GM08714 (cell line): ENCODE measurements around the gene PCNA.

ENCODE experiments used
- H3K4me3 ChIP-seq: fragments of 200-500 bp; sonication (Bioruptor generic); 2 replicates; pipeline ENCODE4 v1.5.1; 2014; ENCODE audit warnings: mild to moderate bottlenecking, low read length, inconsistent platforms
- ZNF274 ChIP-seq: IDR thresholded peaks from 2 replicates; pipeline ENCODE4 v1.6.1; 2012; ENCODE audit warnings: mild to moderate bottlenecking, low read depth, low read length

Gene PCNA

DNA sequence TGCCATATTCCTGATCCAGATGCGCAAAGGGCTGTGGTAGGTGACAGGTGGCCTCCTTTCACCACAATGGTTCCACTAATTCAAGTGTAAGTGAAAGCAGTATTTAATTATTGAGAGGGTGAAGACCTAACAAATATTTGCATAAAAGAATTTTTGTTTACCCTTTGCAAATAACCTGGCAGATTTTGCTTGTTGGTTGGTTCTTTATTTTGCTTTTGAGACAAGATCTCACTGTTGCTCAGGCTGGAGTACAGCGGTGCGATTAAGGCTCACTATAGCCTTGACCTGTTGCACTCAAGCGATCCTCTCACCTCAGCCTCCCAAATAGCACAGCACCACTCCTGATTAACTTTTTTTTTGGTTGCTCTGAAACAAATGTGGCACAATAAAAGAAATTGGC lies 49.2 kb downstream of the PCNA start:
- H3K4me3 ChIP-seq, result no peak overlapping the region
- no peak for TF ChIP-seq ZNF274

DNA sequence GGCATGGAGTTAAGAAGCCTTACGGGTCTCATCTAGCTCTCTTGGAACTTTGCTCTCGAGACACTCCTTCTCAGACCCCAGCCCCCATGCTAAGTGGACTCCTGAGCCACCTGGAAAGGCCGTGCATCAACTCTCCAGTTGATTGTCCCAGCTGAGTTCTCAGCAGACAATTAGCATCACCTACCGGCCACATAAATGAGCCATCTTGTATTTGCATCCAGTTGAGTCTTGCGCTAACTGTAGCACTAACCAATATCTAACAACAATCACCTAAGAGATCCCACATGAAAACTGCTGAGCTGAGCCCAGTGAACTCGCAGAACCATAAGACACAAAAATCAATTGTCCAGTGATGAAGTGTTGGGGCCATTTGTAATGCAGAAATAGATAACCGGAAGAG lies 49.7 kb downstream of the PCNA start:
- no peak overlapping the region for H3K4me3 ChIP-seq
- no peak for TF ChIP-seq ZNF274

DNA sequence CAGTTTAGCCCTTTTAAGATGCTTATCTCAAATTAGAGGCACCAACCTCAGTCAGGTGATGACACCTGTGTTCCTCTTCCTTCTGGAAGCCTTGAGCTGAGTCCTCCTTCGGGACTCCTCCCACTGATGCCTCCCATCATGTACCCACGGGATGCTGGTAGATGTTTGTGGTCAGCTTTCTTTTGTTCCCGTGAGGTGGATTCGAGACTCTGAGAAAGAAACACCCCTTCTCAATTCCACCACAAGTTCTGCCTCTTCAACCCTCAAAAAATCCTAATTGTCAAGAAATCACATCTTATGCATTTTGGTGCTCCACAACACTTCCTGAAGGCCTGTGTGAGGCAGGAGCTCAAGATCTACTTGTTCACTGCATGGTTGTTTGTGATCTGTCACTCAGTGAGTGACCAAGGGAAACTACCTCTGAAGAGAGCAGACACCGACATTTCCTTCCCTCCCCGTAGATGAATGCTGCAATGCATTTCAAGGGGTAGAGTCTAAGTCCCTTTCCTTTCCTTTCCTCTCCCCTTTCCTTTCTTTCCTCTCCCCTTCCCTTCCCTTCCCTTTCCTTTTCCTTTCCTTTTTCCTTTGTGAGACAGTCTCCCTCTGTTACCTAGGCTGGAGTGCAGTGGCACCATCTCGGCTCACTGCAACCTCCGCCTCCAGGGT lies 50.5 kb downstream of the PCNA start:
- H3K4me3 ChIP-seq, result no peak overlapping the region
- TF ChIP-seq ZNF274, result no peak

DNA sequence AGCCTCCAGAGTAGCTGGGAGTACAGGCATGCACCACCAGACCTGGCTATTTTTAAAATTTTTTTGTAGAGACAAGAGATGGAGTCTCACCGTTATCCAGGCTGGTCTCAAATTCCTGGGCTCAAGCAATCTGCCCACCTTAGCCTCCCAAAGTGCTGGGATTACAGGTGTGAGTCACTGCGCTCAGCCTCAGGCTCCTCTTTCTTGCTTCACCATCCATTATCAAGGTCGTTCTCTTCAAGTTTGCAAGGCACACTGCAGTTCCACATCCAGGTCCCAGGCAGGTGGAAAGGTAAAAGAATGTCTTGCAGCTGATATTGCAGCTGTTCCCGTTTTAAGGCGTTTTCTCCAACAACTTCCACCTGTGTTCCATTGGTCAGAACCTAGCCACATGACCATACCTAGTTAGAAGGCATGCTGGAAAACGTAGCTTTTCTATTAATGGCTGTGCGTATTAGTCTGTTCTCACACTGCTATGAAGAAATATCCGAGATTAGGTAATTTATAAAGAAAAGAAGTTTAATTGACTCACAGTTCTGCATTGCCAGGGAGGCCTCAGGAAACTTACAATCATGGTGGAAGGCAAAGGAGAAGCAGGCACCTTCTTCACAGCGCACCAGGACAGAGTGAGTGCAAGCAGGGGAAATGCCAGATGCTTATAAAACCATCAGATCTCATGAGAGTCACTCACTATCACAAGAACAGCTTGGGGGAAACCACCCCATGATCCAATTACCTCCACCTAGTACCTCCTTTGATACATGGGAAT lies 51.7 kb downstream of the PCNA start:
- no peak for TF ChIP-seq ZNF274
- H3K4me3 ChIP-seq, result no peak overlapping the region

DNA sequence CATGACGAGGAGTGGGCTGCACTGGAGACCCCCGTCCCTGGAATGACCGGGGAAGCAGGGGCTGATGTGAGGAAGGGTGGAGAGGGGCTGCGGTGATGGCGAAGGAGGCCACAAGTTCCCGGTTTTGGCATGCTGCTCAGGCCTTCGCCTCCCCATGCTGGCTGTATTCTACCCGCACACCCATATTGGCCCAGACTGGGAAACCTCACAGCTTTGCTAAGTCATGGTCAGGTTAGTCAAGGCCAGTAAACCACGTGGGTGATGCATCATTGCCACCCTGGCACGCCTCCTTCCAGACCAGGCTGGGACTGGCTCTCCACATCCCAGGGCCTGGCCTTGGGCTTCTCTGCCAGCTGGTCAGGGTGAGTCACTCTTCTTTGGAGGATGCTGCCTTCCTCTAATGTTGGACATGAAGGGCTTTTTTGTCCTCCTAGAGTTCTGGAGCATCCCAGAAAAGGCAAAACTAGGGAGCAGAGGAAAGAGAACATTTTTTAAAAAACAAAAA lies 53.8 kb downstream of the PCNA start:
- no peak for TF ChIP-seq ZNF274
- no peak overlapping the region for H3K4me3 ChIP-seq

DNA sequence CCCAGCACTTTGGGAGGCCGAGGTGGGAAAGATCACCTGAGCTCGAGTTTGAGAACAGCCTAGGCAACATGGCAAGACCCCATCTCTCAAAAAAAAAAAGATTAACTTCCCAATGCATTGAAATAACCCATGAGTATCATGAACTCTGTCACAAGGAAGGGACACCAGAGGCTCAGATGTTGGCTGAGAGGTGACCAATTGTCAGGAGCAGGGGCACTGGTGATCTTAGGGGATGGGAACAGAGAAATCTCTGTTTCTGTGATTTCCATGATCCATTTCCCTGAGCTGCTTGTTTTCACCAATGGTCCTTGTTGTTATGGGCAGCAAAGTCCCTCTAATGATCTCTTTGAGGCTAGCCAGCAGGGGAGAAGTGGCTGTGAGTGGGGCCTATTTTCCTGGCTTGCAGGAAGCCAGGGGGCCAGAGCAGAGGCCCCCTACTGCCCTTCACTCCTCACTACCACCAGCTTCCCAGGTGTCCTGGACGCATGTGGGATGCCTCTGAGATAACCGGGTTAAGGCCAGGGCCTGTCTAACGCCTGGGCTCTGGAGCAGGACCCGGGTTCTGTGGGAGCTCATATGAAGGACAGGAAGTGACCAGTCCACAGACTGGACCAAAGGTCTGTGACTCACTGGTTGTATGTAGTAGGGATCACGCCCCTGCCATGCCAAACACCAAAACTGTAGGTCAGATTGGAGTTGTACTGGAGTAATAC lies 54.4 kb downstream of the PCNA start:
- no peak for TF ChIP-seq ZNF274
- no peak overlapping the region for H3K4me3 ChIP-seq
